Aorta (tissue), 5 donors: Measurements from ENCODE around the gene IQGAP2. TPM values are rescaled to one million over a fixed set of nuclear protein-coding genes. Genes with fewer than 3 reads are reported as not detected.

Experiments used
- ATAC-seq: fragments of 200-7000 bp; cut with Tn5 transposase; one replicate; pipeline ENCODE4 v1.9.1; 2022; ENCODE audit warnings: moderate library complexity; ENCODE audit not compliant: low FRiP score
- DNase-seq, 2 donors: peaks; one replicate each; pipeline ENCODE4 v3.0.0-alpha.2; 2020
- H3K27ac ChIP-seq, 2 donors: one replicate each; pipeline ENCODE4 v1.5.1; 2013; ENCODE audit warnings: low read length in 2 of 2, mild to moderate bottlenecking in 2 of 2, moderate library complexity in 2 of 2, control low read depth in 1 of 2, inconsistent platforms in 1 of 2, low read depth in 1 of 2
- H3K27me3 ChIP-seq, 2 donors: one replicate each; pipeline ENCODE4 v1.6.1; 2013; ENCODE audit warnings: control low read depth in 1 of 2, low read length in 1 of 2, mild to moderate bottlenecking in 1 of 2, moderate library complexity in 1 of 2; ENCODE audit not compliant: insufficient read depth in 2 of 2, control insufficient read depth in 1 of 2
- H3K36me3 ChIP-seq, 2 donors: one replicate each; pipeline ENCODE4 v1.6.1; 2013; ENCODE audit warnings: control low read depth in 1 of 2, low read length in 1 of 2, mild to moderate bottlenecking in 1 of 2; ENCODE audit not compliant: insufficient read depth in 2 of 2, control insufficient read depth in 1 of 2
- H3K4me1 ChIP-seq, 2 donors: one replicate each; pipeline ENCODE4 v1.6.1; 2013; ENCODE audit warnings: low read length in 2 of 2, control low read depth in 1 of 2, mild to moderate bottlenecking in 1 of 2, moderate library complexity in 1 of 2; ENCODE audit not compliant: insufficient read depth in 2 of 2, control insufficient read depth in 1 of 2
- H3K4me3 ChIP-seq, 2 donors: one replicate each; pipeline ENCODE4 v1.5.1; 2013; ENCODE audit warnings: low read length in 2 of 2, control low read depth in 1 of 2, mild to moderate bottlenecking in 1 of 2
- H3K9me3 ChIP-seq: one replicate; pipeline ENCODE4 v1.6.1; 2013; ENCODE audit warnings: mild to moderate bottlenecking, low read length; ENCODE audit not compliant: control insufficient read depth
- whole genome bisulfite sequencing, 2 donors: extraction: QIAGEN DNeasy Blood & Tissue Kit; methylation state at CpG; one replicate each; pipeline ENCODE4 v1.1.7; 2013; 5-methylcytosine and 5-hydroxymethylcytosine counted together
- intact Hi-C, 2 donors: fragments of 100-400 bp; cut with DNase I; formaldehyde crosslinking; loops; one replicate each; pipeline versions ENCODE4 v1.14.2 to v1.15.0; 2022
- polyA plus RNA-seq, 2 donors: library from polyadenylated mRNA; stranded (reverse); fragments of 200-250 nt; gene quantifications; one replicate each; pipeline ENCODE4 v1.2.3, GENCODE V29; 2013
- total RNA-seq, 2 donors: library from RNA; stranded (reverse); fragmentation: NEBNext Ultra II Directional; extraction: Animal tissue kit (Norgen Biotek cat#: 25700); gene quantifications; one replicate each; pipeline ENCODE4 v1.2.1, GENCODE V29; 2021
- donor health status: healthy with polysubstance abuse.
- donor health status: Bipolar disorder and iron deficiency.
- donor health status: DM: no; HTN: no; CAD: no.
- donor health status: DM: no; HTN: no; CAD: no.
- donor health status: DM: yes; HTN: yes; CAD: no.

The IQGAP2 gene
- total and polyA plus RNA-seq, 4 donors: 2.6 to 40.2 (median 20.4) TPM

GRCh38 chr5:76663573-76663972 is 260.5 kb downstream of the IQGAP2 start:
- H3K27me3 ChIP-seq: no peaks in the 10 kb centered on the region
- DNase-seq (no peak), ATAC-seq (no peak)
- no peak overlapping the region for H3K4me3 ChIP-seq
- whole genome bisulfite sequencing, 2 donors: 58 to 70% methylated on average over 3 of the region's 3 CpGs
- intact Hi-C loops: no loop called here
- no peaks in the 10 kb centered on the region for H3K9me3 ChIP-seq
- H3K4me1 ChIP-seq: no peaks in the 10 kb centered on the region
- H3K27ac ChIP-seq: no peak overlapping the region
- H3K36me3 ChIP-seq: no peaks in the 10 kb centered on the region

- Histone ChIP-seq H3K27me3 (no peaks in the 10 kb centered on the region), H3K9me3 (no peaks in the 10 kb centered on the region), H3K4me3 (no peak overlapping the region), H3K27ac (no peak overlapping the region), H3K4me1 (no peaks in the 10 kb centered on the region), H3K36me3 (no peaks in the 10 kb centered on the region)
- 90 to 97% methylated on average over 6 of the region's 6 CpGs for WGBS, 2 donors
- intact Hi-C loops: no loop called here
- ATAC-seq: no peak
- DNase-seq: no peak
Measured at GRCh38 chr5:76664079-76664478, 261.0 kb downstream of the IQGAP2 start.

GRCh38 chr5:76667495-76667894 is 264.4 kb downstream of the IQGAP2 start:
- ATAC-seq (no peak), DNase-seq (no peak)
- Histone ChIP-seq H3K27me3 (no peaks in the 10 kb centered on the region), H3K27ac (no peak overlapping the region), H3K4me1 (no peaks in the 10 kb centered on the region), H3K4me3 (no peak overlapping the region), H3K9me3 (no peaks in the 10 kb centered on the region), H3K36me3 (no peaks in the 10 kb centered on the region)
- intact Hi-C loops: no loop called here
- WGBS, 2 donors: 57 to 79% methylated on average over 2 of the region's 2 CpGs

- intact Hi-C loops: no loop called here
- DNase-seq: no peak
Measured at GRCh38 chr5:76669245-76669644, 266.2 kb downstream of the IQGAP2 start.

GRCh38 chr5:76670508-76670907 is 267.4 kb downstream of the IQGAP2 start:
- intact Hi-C loops: no loop called here
- H3K9me3 ChIP-seq: no peaks in the 10 kb centered on the region
- no peak for ATAC-seq
- no peaks in the 10 kb centered on the region for H3K27me3 ChIP-seq
- no peaks in the 10 kb centered on the region for H3K4me1 ChIP-seq
- no peak overlapping the region for H3K4me3 ChIP-seq
- DNase-seq: no peak
- H3K36me3 ChIP-seq: no peaks in the 10 kb centered on the region
- no peak overlapping the region for H3K27ac ChIP-seq
- 68 to 75% methylated on average over 3 of the region's 3 CpGs for WGBS, 2 donors

More at GRCh38 chr5:76669245-76669644, 266.2 kb downstream of the IQGAP2 start:
- no peak for ATAC-seq
- Histone ChIP-seq H3K27me3 (no peaks in the 10 kb centered on the region), H3K27ac (no peak overlapping the region), H3K36me3 (no peaks in the 10 kb centered on the region), H3K9me3 (no peaks in the 10 kb centered on the region), H3K4me3 (no peak overlapping the region), H3K4me1 (no peaks in the 10 kb centered on the region)
- WGBS, 2 donors: 84 to 92% methylated on average over 5 of the region's 5 CpGs

- no peaks in the 10 kb centered on the region for H3K36me3 ChIP-seq
- no peak overlapping the region for H3K4me3 ChIP-seq
- no peaks in the 10 kb centered on the region for H3K4me1 ChIP-seq
- no peak for ATAC-seq
- no peaks in the 10 kb centered on the region for H3K27me3 ChIP-seq
- WGBS, 2 donors: 46 to 67% methylated on average over 2 of the region's 2 CpGs
- intact Hi-C loops: no loop called here
- DNase-seq: no peak
- no peaks in the 10 kb centered on the region for H3K9me3 ChIP-seq
- no peak overlapping the region for H3K27ac ChIP-seq
Measured at GRCh38 chr5:76672242-76672641, 269.2 kb downstream of the IQGAP2 start.

- no peak overlapping the region for H3K27ac ChIP-seq
- no peak overlapping the region for H3K4me3 ChIP-seq
- no peaks in the 10 kb centered on the region for H3K27me3 ChIP-seq
- no peaks in the 10 kb centered on the region for H3K9me3 ChIP-seq
- intact Hi-C loops: no loop called here
- no peaks in the 10 kb centered on the region for H3K4me1 ChIP-seq
- ATAC-seq (no peak), DNase-seq (no peak)
- no peaks in the 10 kb centered on the region for H3K36me3 ChIP-seq
Measured at GRCh38 chr5:76673125-76673524, 270.0 kb downstream of the IQGAP2 start.

- no peak for ATAC-seq
- Histone ChIP-seq H3K4me1 (no peaks in the 10 kb centered on the region), H3K27me3 (no peaks in the 10 kb centered on the region), H3K27ac (no peak overlapping the region), H3K9me3 (no peaks in the 10 kb centered on the region), H3K36me3 (no peaks in the 10 kb centered on the region), H3K4me3 (no peak overlapping the region)
- intact Hi-C loops: no loop called here
- DNase-seq: no peak
- 86% methylated on average over 8 of the region's 8 CpGs for WGBS, 2 donors
Measured at GRCh38 chr5:76674330-76675066, 271.4 kb downstream of the IQGAP2 start.

GRCh38 chr5:76675364-76675763 is 272.3 kb downstream of the IQGAP2 start:
- ATAC-seq (no peak), DNase-seq (no peak)
- WGBS, 2 donors: 88% methylated on average over 1 of the region's 1 CpG
- Histone ChIP-seq H3K27ac (no peak overlapping the region), H3K4me3 (no peak overlapping the region), H3K36me3 (no peaks in the 10 kb centered on the region), H3K9me3 (no peaks in the 10 kb centered on the region), H3K27me3 (no peaks in the 10 kb centered on the region), H3K4me1 (no peaks in the 10 kb centered on the region)
- intact Hi-C loops: no loop called here
